CD14-positive monocyte (primary cell): ENCODE measurements around the gene MCCC2. TPM values are rescaled to one million over a fixed set of nuclear protein-coding genes. Genes with fewer than 3 reads are reported as not detected.

Experiments used
- DNase-seq, 3 donors: peaks; one replicate each; pipeline ENCODE4 v3.0.0-alpha.2; 2011 to 2022
- H2AFZ ChIP-seq: 2 replicates; pipeline ENCODE4 v1.6.0; 2012; ENCODE audit warnings: mild to moderate bottlenecking, low read depth, low read length, inconsistent platforms; ENCODE audit not compliant: insufficient read depth, poor library complexity, severe bottlenecking
- H3K27ac ChIP-seq, 2 donors: 1 replicate in 1 of 2; 2 replicates in 1 of 2; pipeline ENCODE4 v1.5.1; 2012 to 2013; ENCODE audit warnings: low read length in 2 of 2, control low read depth in 1 of 2, inconsistent platforms in 1 of 2, low read depth in 1 of 2, mild to moderate bottlenecking in 1 of 2
- H3K27me3 ChIP-seq, 2 donors: one replicate each; pipeline versions ENCODE4 v1.6.0 to v1.6.1; 2011 to 2013; ENCODE audit warnings: low read length in 2 of 2; ENCODE audit not compliant: control insufficient read depth in 2 of 2, insufficient read depth in 2 of 2
- H3K36me3 ChIP-seq, 2 donors: replicated peaks in 1 of 2; 1 replicate in 1 of 2; 2 replicates in 1 of 2; pipeline versions ENCODE4 v1.5.1 to v1.6.1; 2012 to 2013; ENCODE audit warnings: low read length in 2 of 2, control low read depth in 1 of 2, inconsistent platforms in 1 of 2, mild to moderate bottlenecking in 1 of 2; ENCODE audit not compliant: insufficient read depth in 2 of 2, control insufficient read depth in 1 of 2
- H3K4me1 ChIP-seq, 2 donors: 1 replicate in 1 of 2; 2 replicates in 1 of 2; pipeline versions ENCODE4 v1.5.1 to v1.6.1; 2012 to 2013; ENCODE audit warnings: low read length in 2 of 2, control low read depth in 1 of 2, inconsistent platforms in 1 of 2, mild to moderate bottlenecking in 1 of 2, moderate library complexity in 1 of 2; ENCODE audit not compliant: insufficient read depth in 2 of 2, control insufficient read depth in 1 of 2
- H3K4me2 ChIP-seq: replicated peaks from 2 replicates; pipeline ENCODE3; 2012; ENCODE audit warnings: low read length, moderate library complexity, mild to moderate bottlenecking; ENCODE audit not compliant: poor library complexity, severe bottlenecking; ENCODE audit errors: extremely low read depth
- H3K4me3 ChIP-seq, 3 experiments: fragments of 200-600 bp in 1 of 3; sonication (generic) in 1 of 3; replicated peaks in 1 of 3; 1 replicate in 2 of 3; 2 replicates in 1 of 3; pipeline ENCODE4 v1.5.1; 2011 to 2013; ENCODE audit warnings: low read length in 3 of 3, mild to moderate bottlenecking in 3 of 3, control low read depth in 2 of 3, low read depth in 2 of 3, inconsistent platforms in 1 of 3, moderate library complexity in 1 of 3
- H3K79me2 ChIP-seq: 2 replicates; pipeline ENCODE4 v1.6.0; 2012; ENCODE audit warnings: mild to moderate bottlenecking, control low read depth, inconsistent platforms, low read length, moderate library complexity; ENCODE audit not compliant: insufficient read depth
- H3K9ac ChIP-seq: 2 replicates; pipeline ENCODE4 v1.6.0; 2017; ENCODE audit warnings: low read length, mild to moderate bottlenecking; ENCODE audit not compliant: insufficient read depth, poor library complexity, severe bottlenecking
- H3K9me3 ChIP-seq, 2 donors: replicated peaks in 1 of 2; 1 replicate in 1 of 2; 2 replicates in 1 of 2; pipeline versions ENCODE4 v1.5.1 to v1.6.1; 2012 to 2013; ENCODE audit warnings: low read length in 2 of 2, control low read depth in 1 of 2; ENCODE audit not compliant: control insufficient read depth in 1 of 2, insufficient read depth in 1 of 2
- H4K20me1 ChIP-seq: 2 replicates; pipeline ENCODE4 v1.6.0; 2012; ENCODE audit warnings: mild to moderate bottlenecking, low read length, control low read depth, moderate library complexity; ENCODE audit not compliant: insufficient read depth
- H3K27ac Mint-ChIP-seq, 7 donors: one replicate each; pipeline ENCODE4 v1.8.0; 2020; ENCODE audit warnings: mild to moderate bottlenecking in 7 of 7, mixed read lengths in 7 of 7, moderate library complexity in 6 of 7, inconsistent platforms in 2 of 7
- H3K27me3 Mint-ChIP-seq, 3 donors: one replicate each; pipeline ENCODE4 v1.8.0; 2021 to 2022; ENCODE audit warnings: low read depth in 3 of 3, mild to moderate bottlenecking in 3 of 3, mixed read lengths in 3 of 3, moderate library complexity in 3 of 3, inconsistent platforms in 1 of 3
- H3K36me3 Mint-ChIP-seq, 2 donors: one replicate each; pipeline ENCODE4 v1.8.0; 2020; ENCODE audit warnings: mixed read lengths in 2 of 2, inconsistent platforms in 1 of 2, mild to moderate bottlenecking in 1 of 2
- H3K4me1 Mint-ChIP-seq: one replicate; pipeline ENCODE4 v1.8.0; 2020; ENCODE audit warnings: mild to moderate bottlenecking, mixed read lengths
- H3K4me3 Mint-ChIP-seq, 2 donors: one replicate each; pipeline ENCODE4 v1.8.0; 2020; ENCODE audit warnings: mild to moderate bottlenecking in 2 of 2, mixed read lengths in 2 of 2, moderate library complexity in 1 of 2
- H3K9me3 Mint-ChIP-seq, 7 donors: one replicate each; pipeline ENCODE4 v1.8.0; 2020 to 2022; ENCODE audit warnings: mixed read lengths in 7 of 7, mild to moderate bottlenecking in 6 of 7, moderate library complexity in 6 of 7, inconsistent platforms in 2 of 7
- CTCF ChIP-seq: fragments of 200-600 bp; IDR thresholded peaks from one replicate; pipeline ENCODE4 v1.8.0; 2022; ENCODE audit warnings: antibody characterized with exemption, mild to moderate bottlenecking
- WGBS: methylation state at CpG from one replicate; pipeline ENCODE4 v1.1.5; 2013; ENCODE audit warnings: missing lambda C conversion rate; ENCODE audit not compliant: insufficient coverage; 5-methylcytosine and 5-hydroxymethylcytosine counted together
- intact Hi-C, 2 donors: fragments of 100-400 bp; cut with micrococcal nuclease; formaldehyde crosslinking; loops; one replicate each; pipeline versions ENCODE4 v1.15.0 to v1.15.1; 2023
- polyA plus RNA-seq, 3 donors: library from polyadenylated mRNA; depleted of rRNA in 1 of 3; unstranded in 2 of 3; stranded (reverse) in 1 of 3; fragments of 300-500 nt in 2 of 3; fragments of >200 nt in 1 of 3; fragmentation: Illumina TruSeq in 2 of 3; gene quantifications; 1 replicate in 2 of 3; 2 replicates in 1 of 3; pipeline ENCODE4 v1.2.3, GENCODE V29; 2012 to 2021

Gene MCCC2
- polyA plus RNA-seq, 3 donors = 15.4 to 21.9 (median 16.5) TPM

GRCh38 chr5:71695595-71695994 is 108.5 kb downstream of the MCCC2 start:
- no peaks in the 10 kb centered on the region for H3K4me1 ChIP-seq
- no peak for DNase-seq
- Mint-ChIP-seq H3K36me3 (no peaks in the 10 kb centered on the region), H3K27ac (no peak overlapping the region), H3K9me3 (peaks cover 2 to 11% (median 5%) of the 10 kb centered on the region in 7 donors), H3K4me1 (peaks cover 6% of the 10 kb centered on the region), H3K27me3 (peaks cover 2 to 16% (median 3%) of the 10 kb centered on the region in 3 donors), H3K4me3 (no peak overlapping the region)
- H3K4me2 ChIP-seq = no peak overlapping the region
- H2AFZ ChIP-seq = no peak overlapping the region
- peaks cover 0 to 2% of the 10 kb centered on the region in 2 donors for H3K27me3 ChIP-seq
- no peak overlapping the region for H3K27ac ChIP-seq
- H3K79me2 ChIP-seq = no peaks in the 10 kb centered on the region
- no peaks in the 10 kb centered on the region for H4K20me1 ChIP-seq
- peaks cover 0 to 6% of the 10 kb centered on the region in 2 donors for H3K9me3 ChIP-seq
- no peaks in the 10 kb centered on the region for H3K36me3 ChIP-seq
- TF ChIP-seq CTCF = no peak
- H3K9ac ChIP-seq = no peak overlapping the region
- intact Hi-C loops = no loop called here
- H3K4me3 ChIP-seq = no peak overlapping the region

- no peak overlapping the region for H3K4me3 Mint-ChIP-seq
- H2AFZ ChIP-seq = no peak overlapping the region
These were observed 110.8 kb downstream of the MCCC2 start for GRCh38 chr5:71697967-71698366.

More at GRCh38 chr5:71697967-71698366, 110.8 kb downstream of the MCCC2 start:
- H3K9ac ChIP-seq = no peak overlapping the region
- H3K27ac Mint-ChIP-seq = no peak overlapping the region
- 75% methylated on average over 12 of the region's 14 CpGs for WGBS
- H3K36me3 ChIP-seq = no peaks in the 10 kb centered on the region
- peaks cover 0 to 2% of the 10 kb centered on the region in 2 donors for H3K27me3 ChIP-seq
- H3K36me3 Mint-ChIP-seq = no peaks in the 10 kb centered on the region
- peaks cover 6% of the 10 kb centered on the region for H3K4me1 Mint-ChIP-seq
- peak; percentile 39 for TF ChIP-seq CTCF
- no peak overlapping the region for H3K4me3 ChIP-seq
- peaks cover 2 to 11% (median 4%) of the 10 kb centered on the region in 7 donors for H3K9me3 Mint-ChIP-seq
- peaks cover 2 to 12% (median 3%) of the 10 kb centered on the region in 3 donors for H3K27me3 Mint-ChIP-seq
- H3K4me2 ChIP-seq = no peak overlapping the region
- intact Hi-C loops = no loop called here
- no peak overlapping the region for H3K27ac ChIP-seq
- H4K20me1 ChIP-seq = no peaks in the 10 kb centered on the region
- DNase-seq = no peak
- no peaks in the 10 kb centered on the region for H3K79me2 ChIP-seq
- peaks cover 0 to 6% of the 10 kb centered on the region in 2 donors for H3K9me3 ChIP-seq
- H3K4me1 ChIP-seq = no peaks in the 10 kb centered on the region
